ENCODE data around the gene VCAN. TPM values are rescaled to one million over a fixed set of nuclear protein-coding genes. Genes with fewer than 3 reads are reported as not detected.
"Not testable (repeated sequence)": the region's sequence is repeated elsewhere in the genome, so short reads cannot be mapped to it uniquely, and the experiment has no call there.

The VCAN gene
- 201 TPM for polyA plus RNA-seq (ENCODE audit: insufficient read length)

DNA sequence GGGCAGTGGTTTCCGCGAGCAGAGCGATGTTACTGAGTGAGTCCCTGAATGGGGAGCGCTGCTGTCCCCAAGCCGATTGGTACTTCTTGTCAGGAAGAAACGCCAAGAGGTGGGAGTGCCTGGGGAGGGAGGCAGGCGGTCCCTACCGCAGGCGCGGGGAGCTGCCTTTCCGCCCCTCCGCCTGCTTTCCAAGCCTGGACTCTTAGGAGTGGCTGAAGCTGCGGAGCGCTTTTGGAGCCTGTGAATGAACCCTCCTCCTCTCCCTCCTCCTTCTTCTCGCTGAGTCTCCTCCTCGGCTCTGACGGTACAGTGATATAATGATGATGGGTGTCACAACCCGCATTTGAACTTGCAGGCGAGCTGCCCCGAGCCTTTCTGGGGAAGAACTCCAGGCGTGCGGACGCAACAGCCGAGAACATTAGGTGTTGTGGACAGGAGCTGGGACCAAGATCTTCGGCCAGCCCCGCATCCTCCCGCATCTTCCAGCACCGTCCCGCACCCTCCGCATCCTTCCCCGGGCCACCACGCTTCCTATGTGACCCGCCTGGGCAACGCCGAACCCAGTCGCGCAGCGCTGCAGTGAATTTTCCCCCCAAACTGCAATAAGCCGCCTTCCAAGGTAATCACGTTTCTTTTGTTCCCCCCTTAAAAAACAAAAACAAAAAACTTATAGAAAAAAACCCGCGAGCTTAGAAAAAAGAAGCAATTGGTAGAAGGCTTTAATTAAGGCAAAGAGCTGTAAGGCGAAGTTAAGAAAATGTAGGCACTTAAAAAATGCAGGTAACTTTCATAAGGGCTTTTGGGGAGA, at the start of gene VCAN:
Gene VCAN, plus strand, starts transcription at position 340 of the 808 bp plus-strand sequence. CDS start 11,775 bp downstream, outside the sequence.
- peak; percentile 91 for DNase-seq (ENCODE audit: low read depth)

DNA sequence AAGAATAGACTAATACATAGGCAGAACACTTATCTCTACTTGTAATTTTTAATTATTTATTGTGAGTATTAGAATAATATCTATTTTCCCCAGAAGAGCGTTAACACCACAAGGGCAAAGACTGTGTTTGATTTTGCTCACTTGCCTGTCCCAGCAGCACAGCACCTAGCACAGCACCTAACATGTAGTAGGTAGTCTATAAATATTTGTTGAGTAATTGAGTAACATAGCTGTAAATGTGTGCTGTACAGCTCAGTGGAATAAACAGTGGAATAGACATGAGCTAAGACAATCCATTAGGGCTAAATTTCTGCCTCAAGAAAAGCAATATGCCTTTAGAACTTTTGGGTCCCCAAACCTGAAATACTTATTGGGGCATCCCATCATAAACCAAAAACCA, 49.3 kb upstream of the VCAN start:
- DNase-seq (ENCODE audit: low read depth): no peak

DNA sequence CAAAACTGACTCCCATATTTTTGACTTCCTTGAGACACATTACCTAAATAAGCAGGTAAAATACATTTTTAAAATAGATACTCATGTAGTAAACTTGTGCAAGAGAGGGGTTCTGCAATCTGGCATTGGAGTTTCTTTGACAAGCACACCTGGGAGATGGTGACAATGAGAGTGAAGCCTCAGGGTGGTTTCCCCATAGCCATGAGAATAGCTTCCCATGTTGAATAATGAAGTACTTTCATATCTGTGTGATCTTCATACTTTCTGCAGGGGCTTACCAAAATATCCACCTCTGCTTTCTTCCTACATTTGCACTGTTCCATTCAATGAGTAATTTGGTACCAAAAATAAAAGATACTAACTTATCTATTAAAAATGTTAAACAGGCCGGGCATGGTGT, 44.7 kb upstream of the VCAN start:
- DNase-seq (ENCODE audit: low read depth): no peak

DNA sequence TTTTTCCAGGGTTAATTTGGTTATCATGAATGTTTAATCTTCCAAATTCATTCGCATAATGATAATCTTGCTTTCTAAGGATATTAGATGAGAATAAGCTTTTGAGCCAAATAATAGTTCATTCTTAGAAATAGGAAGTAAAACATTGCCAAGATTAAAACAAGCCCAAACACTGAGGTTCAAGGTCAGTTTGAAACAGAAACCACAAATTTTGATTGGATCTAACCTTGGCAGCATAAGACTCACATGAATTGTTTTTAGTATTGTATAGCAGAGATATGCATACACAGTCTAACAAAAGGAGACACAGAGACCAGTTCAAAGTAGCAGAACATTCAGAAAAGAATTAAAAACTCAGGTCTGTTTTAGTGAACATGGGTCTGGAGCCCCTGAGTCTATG, 43.4 kb upstream of the VCAN start:
- no peak for DNase-seq (ENCODE audit: low read depth)

DNA sequence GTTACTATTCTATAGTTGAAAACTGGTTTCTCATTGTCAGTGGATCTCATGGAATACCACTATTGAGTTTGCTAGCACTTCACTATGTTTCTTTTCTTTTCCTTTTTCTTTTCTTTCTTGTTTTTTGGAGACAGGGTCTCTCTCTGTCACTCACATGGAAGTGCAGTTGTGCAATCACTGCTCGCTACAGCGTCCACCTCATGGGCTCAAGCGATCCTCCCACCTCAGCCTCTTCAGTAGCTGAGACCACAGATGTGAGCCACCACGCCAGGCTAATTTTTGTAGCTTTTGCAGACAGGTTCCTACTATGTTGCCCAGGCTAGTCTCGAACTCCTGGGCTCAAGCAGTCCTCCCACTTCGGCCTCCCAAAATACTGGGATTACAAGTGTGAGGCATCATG, 42.7 kb upstream of the VCAN start:
- DNase-seq (ENCODE audit: low read depth): no peak

DNA sequence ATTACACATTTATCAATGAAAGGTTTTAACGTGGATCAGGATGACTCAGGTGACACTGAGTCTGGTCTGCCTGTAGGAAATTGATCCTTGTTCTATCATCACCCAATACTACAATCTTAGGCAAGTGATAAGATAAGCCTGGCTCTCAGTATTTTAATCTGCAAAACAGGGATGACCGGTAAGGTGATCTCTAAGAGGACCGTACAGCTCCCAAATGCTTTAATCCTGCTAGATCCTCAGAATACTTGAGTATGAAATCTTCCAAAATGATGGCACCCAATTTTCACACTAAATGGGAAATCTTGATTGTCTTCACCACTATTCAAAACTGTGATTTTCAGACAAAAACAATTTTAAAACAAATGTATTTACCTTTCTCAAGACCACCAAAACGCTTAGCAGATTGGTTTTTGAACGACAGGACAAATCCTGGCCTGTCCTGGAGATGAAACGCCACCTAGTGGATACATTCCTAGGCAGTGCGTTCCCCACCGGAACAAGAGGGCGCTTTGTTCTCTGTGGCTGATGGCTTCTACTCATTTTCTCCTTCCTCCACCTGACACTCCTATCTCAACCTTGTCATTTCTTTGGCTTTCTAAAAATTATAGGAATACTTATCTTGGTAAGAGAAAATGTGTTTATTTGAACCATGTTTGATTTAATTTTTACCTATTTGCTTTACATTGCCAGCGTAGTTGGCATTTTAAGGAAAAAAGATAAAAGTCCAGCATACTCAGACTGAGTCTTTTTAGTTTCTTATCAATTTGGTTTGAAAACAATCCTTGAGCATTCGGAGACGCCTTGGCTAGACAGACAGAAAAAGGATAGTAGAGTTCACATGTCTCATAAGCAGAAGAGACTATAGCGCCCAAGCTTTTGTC, 41.2 kb upstream of the VCAN start:
- no peak for DNase-seq (ENCODE audit: low read depth)

DNA sequence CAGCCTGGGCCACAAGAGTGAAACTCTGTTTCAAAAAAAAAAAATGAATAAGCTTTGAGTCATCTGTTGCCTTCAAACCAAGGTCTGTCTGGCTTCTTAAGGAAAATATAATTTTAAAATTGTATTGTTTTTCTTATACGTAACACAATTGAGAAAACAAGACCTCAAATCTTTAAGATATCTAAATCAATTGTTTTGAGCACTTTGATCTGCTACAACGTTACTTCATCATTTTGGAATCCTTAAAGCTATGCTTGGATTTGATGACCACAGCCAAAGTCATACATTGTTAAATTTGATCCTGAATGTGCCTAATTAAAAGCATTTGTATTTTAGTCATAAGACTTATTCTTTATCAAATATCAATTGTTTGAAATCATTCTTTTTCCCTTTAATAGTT, 37.7 kb upstream of the VCAN start:
- no peak for DNase-seq (ENCODE audit: low read depth)

DNA sequence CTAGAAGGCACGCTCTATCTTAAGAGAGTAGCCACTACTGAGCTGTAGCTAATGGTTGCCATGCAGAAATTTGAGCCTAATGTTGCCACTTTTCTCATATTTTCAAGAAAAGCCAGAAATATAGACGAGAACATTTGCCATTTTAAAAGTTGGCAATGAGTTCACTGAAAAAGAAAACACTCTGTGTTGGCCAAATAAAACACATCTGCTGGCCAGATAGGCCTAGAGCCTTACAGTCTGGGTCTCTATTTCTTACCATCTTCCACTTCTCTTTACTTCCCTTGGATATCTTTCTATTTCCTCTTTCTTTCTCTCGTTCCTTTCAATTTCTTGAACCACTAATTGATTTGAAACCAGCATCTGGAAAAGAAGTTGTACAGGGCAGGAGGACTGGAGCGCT, 36.6 kb upstream of the VCAN start:
- DNase-seq (ENCODE audit: low read depth): no peak

DNA sequence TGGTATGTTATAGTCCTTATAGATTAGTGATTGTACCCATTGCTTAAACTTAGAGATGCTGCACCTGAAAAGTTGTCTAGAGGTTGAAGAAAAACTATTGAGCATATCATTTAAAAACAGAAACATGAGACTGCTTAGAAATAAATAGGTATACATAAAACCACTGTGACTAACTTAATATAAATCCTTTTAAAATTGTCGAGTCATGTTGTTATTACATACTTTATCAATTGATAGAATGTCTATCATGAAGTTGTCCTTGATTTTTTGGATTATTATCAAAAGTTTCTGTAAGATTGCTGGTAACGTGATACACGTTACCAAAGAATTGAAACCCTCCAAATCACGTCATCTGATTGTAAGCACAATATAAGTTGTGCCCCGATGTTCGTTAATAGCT, 35.3 kb upstream of the VCAN start:
- no peak for DNase-seq (ENCODE audit: low read depth)

DNA sequence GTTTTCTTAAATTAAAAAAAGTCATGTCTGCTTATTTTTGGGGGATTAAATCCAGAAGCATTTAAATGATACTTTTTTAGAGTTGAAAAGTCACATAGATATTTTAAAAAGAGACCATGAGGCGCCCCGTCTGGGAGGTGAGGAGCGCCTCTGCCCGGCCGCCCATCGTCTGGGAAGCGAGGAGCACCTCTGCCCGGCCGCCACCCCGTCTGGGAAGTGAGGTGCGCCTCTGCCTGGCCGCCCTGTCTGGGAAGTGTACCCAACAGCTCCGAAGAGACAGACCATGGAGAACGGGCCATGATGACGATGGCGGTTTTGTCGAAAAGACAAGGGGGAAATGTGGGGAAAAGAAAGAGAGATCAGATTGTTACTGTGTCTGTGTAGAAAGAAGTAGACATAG, 33.8 kb upstream of the VCAN start:
- DNase-seq (ENCODE audit: low read depth): not testable (repeated sequence)

DNA sequence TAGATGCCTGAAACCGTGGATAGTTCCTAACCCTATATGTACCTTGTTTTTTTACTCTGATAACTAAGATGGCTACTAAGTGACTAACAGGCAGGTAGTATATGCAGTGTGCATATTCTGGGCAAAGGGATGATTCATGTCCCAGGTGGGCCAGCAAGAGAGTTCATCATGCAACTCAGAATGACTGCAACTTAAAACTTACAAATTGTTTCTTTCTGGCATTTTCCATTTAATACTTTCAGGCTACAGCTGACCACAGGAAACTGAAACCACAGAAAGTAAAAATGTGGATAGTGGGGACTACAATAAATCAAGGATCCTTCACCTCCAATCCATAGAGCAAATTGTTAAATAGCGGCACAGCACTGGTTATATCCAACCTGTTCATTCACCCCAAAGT, 30.7 kb upstream of the VCAN start:
- no peak for DNase-seq (ENCODE audit: low read depth)

DNA sequence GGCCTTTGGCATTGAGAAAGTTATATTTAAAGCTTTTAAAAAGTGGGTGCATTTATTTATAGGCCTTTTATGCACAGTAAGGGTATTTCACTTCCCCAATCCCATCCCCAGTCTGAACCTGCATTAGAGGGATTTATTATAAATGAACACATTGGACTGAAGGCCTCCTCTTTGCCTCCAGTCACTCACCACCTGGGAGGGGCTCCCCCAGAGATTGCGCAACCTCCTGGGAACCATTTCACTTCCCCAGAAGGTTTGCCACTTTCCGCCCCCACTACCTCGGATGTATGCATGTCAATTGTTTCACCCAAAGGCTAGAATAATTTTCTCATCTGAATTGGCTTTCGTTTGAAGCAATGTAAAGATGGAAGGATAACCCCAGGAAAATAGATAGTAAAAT, 29.8 kb upstream of the VCAN start:
- DNase-seq (ENCODE audit: low read depth): no peak

DNA sequence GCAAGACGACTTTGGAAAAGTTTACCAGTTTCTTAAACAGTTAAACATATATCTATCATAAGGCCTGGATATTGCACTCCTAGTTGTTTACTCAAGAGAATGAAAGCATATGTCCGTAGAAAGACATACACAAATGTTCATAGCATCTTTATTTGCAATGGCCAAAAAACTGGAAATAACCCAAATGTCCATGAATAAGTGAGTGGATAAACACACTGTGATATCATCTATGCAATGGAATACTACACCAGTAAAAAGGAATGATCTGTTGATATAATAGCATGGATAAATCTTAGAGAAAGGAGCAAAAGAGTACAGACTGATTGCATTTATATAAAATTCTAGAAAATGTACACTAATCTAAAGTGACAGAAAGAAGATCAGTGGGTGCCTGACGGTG, 28.0 kb upstream of the VCAN start:
- DNase-seq (ENCODE audit: low read depth): no peak

DNA sequence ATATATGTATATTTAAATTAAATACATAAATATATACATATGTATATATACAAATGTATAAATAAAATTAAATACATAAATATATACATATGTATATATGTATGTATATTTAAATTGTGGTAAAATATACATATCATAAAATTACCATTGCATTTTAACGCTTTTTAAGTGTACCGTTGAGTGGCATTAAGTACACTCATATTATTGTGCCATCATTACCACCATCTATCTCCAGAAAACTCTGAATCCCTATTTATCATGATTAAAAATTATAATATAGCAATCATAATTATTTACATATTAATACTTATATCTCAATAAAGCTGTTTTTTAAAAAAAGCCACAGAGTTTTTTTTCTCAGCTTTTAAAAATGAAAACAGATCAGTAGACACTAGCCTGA, 27.1 kb upstream of the VCAN start:
- DNase-seq (ENCODE audit: low read depth): no peak

DNA sequence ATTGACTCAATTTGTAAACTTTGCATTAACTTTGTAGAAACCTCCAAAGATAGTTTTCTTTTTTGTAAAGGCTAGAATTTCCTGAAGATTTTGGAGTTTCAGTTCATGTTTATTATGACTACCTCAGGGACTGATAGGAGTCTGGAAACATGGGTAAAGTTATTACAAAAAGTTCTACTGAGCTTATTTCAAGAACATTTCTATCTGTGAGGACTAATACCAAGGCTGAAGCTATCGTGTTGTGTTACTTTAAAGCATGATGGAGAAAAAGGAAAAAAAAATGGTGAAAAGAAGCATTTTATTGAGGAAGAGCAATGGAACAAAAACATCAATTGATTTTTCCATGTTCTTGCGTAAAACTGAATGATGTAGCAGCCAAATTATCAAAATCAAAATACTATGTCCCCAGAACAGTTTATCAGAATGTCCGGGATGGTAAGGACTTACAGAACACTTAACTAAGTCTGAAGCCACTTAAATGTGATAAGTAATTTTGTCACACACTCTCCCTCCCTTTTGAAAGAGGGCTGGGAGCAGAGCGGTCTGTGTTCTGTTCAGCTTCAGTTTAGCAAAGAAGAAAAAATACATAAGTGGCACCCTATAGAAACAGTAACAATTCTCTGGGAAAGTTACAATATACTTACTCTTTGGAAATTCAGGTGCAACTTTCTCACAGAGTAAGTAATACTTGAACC, 25.1 kb upstream of the VCAN start:
- DNase-seq (ENCODE audit: low read depth): no peak

DNA sequence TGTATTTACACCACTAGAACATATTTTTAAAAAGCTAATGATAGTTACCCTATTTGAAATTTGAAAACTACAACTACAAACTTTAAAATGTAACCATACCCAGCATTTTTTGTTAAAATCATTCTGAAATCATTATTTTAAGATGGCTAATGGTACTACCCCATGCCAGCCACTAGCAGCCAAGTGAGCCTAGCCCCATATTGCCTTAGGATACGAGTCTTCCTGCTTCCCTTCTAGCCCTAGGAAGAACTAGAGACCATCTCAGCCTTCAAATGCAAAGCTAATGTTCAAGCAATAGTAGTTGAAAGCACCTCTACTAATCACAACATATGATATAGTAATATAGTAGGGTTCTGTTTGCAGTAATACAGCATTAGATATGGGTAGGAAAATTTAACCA, 24.0 kb upstream of the VCAN start:
- no peak for DNase-seq (ENCODE audit: low read depth)

DNA sequence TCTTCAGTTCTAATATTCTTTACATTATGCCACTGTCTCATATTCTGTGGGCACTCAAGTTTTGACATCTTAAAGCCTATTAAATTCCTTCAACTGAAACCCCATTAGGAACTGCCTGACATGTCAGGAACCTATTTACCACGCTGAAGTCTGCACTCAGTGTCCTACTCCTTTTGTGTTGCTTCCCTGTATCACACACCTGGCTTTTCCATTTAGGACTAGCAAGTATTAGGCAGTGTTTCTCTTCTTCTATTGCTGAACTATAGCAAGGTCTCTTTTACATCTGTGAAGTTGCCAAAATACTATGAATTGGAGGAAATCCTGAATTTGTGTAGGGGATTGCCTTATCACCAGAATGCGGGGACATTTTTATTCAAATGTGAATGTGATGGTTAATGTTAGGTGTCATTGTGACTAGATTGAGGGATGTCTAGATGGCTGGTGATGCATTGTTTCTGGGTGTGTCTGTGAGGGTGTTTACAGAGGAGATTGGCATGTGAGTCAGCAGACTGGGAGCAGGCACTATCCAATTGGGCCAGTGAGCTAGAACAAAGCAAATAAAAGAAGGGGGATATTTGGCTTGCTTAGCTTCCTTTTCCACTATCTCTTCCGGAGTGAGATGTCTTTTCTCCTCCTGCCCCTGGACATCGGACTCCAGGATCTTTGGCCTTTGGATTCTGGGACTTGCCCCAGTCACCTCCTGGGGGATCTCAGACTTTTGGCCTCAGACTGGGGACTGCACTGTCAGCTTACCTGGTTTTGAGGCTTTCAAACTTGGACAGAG, 21.2 kb upstream of the VCAN start:
- DNase-seq (ENCODE audit: low read depth): no peak

DNA sequence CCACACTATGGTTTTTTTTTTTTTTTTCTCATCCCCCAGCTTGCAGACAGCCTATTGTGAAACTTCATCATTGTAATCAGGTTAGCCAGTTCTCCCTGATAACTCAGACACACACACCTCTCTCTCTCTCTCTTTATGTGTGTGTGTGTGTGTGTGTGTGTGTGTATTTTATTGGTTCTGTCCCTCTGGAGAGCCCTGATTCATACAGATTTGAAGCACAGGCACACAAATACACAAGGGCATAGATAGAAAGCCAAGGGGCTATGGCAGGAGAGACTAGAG, 20.6 kb upstream of the VCAN start:
- no peak for DNase-seq (ENCODE audit: low read depth)

DNA sequence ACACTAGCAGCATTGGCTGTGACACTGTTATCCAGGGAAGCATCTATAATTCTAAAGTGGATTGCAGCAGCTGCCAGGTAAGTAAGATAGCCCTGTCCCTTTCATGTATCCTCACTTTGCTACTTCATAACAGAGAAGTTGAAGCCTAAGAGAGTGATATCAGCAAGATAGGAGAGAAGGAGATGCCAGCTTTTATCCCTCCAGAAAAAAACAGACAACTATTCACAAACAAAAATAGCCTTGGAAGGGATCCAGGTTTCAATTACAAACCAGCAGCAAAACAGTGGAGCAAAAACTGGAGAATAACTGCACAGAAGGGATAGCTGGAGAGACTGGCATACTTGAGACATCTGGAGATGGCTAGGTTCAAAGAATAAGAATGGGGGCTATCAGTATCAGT, 19.6 kb upstream of the VCAN start:
- DNase-seq (ENCODE audit: low read depth): no peak

DNA sequence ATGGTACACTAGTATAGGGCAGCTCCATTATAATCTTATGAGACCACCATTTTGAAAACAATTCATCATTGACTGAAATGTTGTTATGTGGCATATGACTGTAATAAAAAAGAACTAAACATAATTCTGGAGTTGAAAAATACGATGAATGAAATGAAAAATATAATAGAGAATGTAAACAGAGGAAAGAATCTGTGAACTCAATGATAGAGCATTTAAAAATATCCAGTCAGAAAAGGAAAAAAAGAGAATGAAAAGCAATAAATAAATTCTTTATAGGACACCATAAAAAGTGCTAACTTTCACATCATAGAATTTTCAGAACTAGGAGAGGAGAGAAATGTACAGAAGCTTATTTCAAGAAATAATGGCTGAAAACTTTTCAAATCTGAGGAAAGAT, 17.6 kb upstream of the VCAN start:
- DNase-seq (ENCODE audit: low read depth): no peak

DNA sequence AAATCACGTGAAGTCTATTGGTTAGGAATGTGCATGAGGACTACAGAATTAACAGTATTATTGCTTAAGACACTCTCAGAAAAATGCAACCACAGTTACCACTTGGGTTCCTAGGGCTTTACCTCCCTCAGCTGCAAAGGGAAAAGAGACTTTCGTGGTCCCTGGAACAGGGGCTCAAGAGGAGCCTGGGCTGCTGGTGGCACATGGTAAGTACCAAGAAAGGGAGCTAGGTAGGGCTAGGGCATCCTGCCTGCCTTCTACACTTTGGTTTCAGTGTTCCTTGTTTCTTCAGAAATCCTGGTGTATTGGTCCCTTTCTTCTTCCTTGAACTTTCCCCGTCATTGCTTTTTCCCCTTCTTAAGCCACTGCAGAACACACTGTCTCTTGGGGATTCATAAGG, 7.3 kb upstream of the VCAN start:
- DNase-seq (ENCODE audit: low read depth): no peak

Measured in forelimb muscle (tissue), 1 donor.